ENCODE results near the gene TICAM1. TPM values are rescaled to one million over a fixed set of nuclear protein-coding genes. Genes with fewer than 3 reads are reported as not detected.

TICAM1 gene
- total and polyA plus RNA-seq, 2 of the 13 experiments (the other 11 are each of a cell fraction or from before 2014, with no cell fraction given), result 0.33 to 0.95 TPM

DNA sequence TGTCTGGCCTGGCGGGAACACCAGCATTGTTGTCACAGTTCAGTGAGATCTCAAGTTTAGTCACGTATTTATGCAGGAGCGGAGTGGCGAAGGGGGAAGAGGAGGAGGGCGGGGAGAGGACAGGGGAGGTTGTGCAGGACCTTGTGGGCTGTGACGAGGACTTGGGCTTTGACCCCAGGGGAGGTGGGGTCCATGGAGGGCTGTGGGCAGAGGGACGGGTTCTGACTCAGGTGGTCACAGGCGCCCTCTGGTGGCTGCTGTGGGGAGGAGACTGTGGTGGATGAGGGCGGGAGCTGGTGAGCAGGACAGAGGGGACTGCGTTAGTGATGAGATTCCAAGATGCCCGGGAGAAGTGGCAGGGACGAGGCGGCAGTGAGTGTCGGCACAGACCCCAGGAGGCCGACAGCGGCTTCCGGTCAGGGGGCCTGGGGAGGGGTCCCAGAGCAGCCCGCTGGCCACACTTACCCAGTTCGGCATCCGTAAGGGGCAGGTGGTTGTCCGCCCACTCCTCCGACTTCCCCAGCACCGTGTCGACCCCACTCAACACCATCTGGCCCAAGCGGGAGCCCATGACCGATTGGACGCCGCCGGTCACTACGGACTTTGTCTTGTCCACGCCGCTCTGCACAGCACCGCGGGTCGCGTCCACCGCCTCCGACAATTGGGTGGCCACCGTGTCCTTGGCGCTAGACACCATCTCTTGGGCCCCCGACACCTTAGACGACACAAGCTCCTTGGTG lies 20.2 kb upstream of the TICAM1 start (continued):
- TF ChIP-seq, protein P1, sequence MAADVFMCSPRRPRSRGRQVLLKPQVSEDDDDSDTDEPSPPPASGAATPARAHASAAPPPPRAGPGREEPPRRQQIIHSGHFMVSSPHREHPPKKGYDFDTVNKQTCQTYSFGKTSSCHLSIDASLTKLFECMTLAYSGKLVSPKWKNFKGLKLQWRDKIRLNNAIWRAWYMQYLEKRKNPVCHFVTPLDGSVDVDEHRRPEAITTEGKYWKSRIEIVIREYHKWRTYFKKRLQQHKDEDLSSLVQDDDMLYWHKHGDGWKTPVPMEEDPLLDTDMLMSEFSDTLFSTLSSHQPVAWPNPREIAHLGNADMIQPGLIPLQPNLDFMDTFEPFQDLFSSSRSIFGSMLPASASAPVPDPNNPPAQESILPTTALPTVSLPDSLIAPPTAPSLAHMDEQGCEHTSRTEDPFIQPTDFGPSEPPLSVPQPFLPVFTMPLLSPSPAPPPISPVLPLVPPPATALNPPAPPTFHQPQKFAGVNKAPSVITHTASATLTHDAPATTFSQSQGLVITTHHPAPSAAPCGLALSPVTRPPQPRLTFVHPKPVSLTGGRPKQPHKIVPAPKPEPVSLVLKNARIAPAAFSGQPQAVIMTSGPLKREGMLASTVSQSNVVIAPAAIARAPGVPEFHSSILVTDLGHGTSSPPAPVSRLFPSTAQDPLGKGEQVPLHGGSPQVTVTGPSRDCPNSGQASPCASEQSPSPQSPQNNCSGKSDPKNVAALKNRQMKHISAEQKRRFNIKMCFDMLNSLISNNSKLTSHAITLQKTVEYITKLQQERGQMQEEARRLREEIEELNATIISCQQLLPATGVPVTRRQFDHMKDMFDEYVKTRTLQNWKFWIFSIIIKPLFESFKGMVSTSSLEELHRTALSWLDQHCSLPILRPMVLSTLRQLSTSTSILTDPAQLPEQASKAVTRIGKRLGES (CRISPR knock-in tag; IDR thresholded peaks at IDR 0.05; ENCODE audit: borderline replicate concordance), result no peak
- TF ChIP-seq POLR2A (IDR thresholded peaks at IDR 0.05; ENCODE audit: insufficient read depth in 1 of 2, low read depth in 2 of 2, low read length in 2 of 2) (no peak), STAT5B (CRISPR knock-in tag; IDR thresholded peaks at IDR 0.05) (no peak), FLYWCH1 (CRISPR knock-in tag; IDR thresholded peaks at IDR 0.05) (no peak), BHLHE40 (IDR thresholded peaks at IDR 0.05; ENCODE audit: low read length) (no peak), PAF1 (CRISPR knock-in tag; IDR thresholded peaks at IDR 0.05) (no peak), TEAD3 (CRISPR knock-in tag; optimal IDR thresholded peaks at IDR 0.05; ENCODE audit: borderline replicate concordance) (peak; percentile 36), ZBTB3 (CRISPR knock-in tag; IDR thresholded peaks at IDR 0.05; ENCODE audit: borderline replicate concordance, low read depth) (no peak), RBFOX2 (IDR thresholded peaks at IDR 0.05; ENCODE audit: low read depth, low read length) (peak; percentile 68), NFE2 (CRISPR knock-in tag; IDR thresholded peaks at IDR 0.05) (no peak), ZNF101 (CRISPR knock-in tag; IDR thresholded peaks at IDR 0.05; ENCODE audit: borderline replicate concordance, low read depth) (no peak), ZBTB42 (CRISPR knock-in tag; IDR thresholded peaks at IDR 0.05) (no peak)
- TF ChIP-seq, protein P2, sequence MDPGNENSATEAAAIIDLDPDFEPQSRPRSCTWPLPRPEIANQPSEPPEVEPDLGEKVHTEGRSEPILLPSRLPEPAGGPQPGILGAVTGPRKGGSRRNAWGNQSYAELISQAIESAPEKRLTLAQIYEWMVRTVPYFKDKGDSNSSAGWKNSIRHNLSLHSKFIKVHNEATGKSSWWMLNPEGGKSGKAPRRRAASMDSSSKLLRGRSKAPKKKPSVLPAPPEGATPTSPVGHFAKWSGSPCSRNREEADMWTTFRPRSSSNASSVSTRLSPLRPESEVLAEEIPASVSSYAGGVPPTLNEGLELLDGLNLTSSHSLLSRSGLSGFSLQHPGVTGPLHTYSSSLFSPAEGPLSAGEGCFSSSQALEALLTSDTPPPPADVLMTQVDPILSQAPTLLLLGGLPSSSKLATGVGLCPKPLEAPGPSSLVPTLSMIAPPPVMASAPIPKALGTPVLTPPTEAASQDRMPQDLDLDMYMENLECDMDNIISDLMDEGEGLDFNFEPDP (CRISPR knock-in tag; conservative IDR thresholded peaks at IDR 0.05), result no peak
- TF ChIP-seq, protein P3, sequence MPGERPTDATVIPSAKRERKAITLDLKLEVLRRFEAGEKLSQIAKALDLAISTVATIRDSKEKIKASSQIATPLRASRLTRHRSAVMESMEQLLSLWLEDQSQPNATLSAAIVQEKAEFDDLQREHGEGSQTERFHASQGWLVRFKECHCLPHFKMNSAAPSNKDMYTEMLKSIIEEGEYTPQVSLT (CRISPR knock-in tag; IDR thresholded peaks at IDR 0.05; ENCODE audit: borderline replicate concordance, low read depth), result no peak
- TF ChIP-seq, protein P4, sequence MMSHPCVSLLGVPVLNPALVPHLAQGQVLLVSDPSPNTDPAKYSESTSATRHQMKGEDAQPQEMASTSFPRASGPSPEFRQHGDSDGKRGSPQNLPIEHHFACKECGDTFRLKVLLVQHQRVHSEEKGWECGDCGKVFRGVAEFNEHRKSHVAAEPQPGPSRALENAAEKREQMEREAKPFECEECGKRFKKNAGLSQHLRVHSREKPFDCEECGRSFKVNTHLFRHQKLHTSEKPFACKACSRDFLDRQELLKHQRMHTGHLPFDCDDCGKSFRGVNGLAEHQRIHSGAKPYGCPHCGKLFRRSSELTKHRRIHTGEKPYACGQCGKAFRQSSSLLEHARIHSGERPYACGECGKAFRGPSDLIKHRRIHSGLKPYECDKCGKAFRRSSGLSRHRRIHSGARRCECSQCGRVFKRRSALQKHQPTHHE (CRISPR knock-in tag; IDR thresholded peaks at IDR 0.05; ENCODE audit: borderline replicate concordance), result no peak
- TF ChIP-seq, protein P5, sequence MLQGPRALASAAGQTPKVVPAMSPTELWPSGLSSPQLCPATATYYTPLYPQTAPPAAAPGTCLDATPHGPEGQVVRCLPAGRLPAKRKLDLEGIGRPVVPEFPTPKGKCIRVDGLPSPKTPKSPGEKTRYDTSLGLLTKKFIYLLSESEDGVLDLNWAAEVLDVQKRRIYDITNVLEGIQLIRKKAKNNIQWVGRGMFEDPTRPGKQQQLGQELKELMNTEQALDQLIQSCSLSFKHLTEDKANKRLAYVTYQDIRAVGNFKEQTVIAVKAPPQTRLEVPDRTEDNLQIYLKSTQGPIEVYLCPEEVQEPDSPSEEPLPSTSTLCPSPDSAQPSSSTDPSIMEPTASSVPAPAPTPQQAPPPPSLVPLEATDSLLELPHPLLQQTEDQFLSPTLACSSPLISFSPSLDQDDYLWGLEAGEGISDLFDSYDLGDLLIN (CRISPR knock-in tag; IDR thresholded peaks at IDR 0.05; ENCODE audit: borderline replicate concordance), result no peak
- TF ChIP-seq, protein P6, sequence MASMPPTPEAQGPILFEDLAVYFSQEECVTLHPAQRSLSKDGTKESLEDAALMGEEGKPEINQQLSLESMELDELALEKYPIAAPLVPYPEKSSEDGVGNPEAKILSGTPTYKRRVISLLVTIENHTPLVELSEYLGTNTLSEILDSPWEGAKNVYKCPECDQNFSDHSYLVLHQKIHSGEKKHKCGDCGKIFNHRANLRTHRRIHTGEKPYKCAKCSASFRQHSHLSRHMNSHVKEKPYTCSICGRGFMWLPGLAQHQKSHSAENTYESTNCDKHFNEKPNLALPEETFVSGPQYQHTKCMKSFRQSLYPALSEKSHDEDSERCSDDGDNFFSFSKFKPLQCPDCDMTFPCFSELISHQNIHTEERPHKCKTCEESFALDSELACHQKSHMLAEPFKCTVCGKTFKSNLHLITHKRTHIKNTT (CRISPR knock-in tag; IDR thresholded peaks at IDR 0.05), result no peak
- TF ChIP-seq, protein P7, sequence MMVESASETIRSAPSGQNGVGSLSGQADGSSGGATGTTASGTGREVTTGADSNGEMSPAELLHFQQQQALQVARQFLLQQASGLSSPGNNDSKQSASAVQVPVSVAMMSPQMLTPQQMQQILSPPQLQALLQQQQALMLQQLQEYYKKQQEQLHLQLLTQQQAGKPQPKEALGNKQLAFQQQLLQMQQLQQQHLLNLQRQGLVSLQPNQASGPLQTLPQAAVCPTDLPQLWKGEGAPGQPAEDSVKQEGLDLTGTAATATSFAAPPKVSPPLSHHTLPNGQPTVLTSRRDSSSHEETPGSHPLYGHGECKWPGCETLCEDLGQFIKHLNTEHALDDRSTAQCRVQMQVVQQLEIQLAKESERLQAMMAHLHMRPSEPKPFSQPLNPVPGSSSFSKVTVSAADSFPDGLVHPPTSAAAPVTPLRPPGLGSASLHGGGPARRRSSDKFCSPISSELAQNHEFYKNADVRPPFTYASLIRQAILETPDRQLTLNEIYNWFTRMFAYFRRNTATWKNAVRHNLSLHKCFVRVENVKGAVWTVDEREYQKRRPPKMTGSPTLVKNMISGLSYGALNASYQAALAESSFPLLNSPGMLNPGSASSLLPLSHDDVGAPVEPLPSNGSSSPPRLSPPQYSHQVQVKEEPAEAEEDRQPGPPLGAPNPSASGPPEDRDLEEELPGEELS (CRISPR knock-in tag; IDR thresholded peaks at IDR 0.05), result no peak

Data from HepG2 (cell line).